Astrocyte (in vitro differentiated cells and primary cell): ENCODE data around the gene KAT2B. TPM values are rescaled to one million over a fixed set of nuclear protein-coding genes. Genes with fewer than 3 reads are reported as not detected.

ENCODE experiments used
- DNase-seq: peaks from one replicate; pipeline ENCODE4 v3.0.0-alpha.2; 2010; ENCODE audit warnings: low read depth
- FAIRE-seq: peaks from 2 replicates; lab custom pipeline; 2011; peaks lifted over from hg19 to GRCh38; lab: Jason Lieb, UNC
- H2AFZ ChIP-seq: 2 replicates; pipeline ENCODE4 v1.6.0; 2012; ENCODE audit warnings: low read depth, low read length, inconsistent platforms
- H3K27ac ChIP-seq: 2 replicates; pipeline ENCODE4 v1.5.1; 2011; ENCODE audit warnings: low read depth, low read length, inconsistent platforms
- H3K27me3 ChIP-seq: 2 replicates; pipeline ENCODE4 v1.6.0; 2011; ENCODE audit warnings: low read length, inconsistent platforms; ENCODE audit not compliant: insufficient read depth
- H3K36me3 ChIP-seq: 2 replicates; pipeline ENCODE4 v1.5.1; 2011; ENCODE audit warnings: low read length, inconsistent platforms; ENCODE audit not compliant: insufficient read depth
- H3K4me1 ChIP-seq: 2 replicates; pipeline ENCODE4 v1.5.1; 2011; ENCODE audit warnings: low read length, inconsistent platforms; ENCODE audit not compliant: insufficient read depth
- H3K4me2 ChIP-seq: 2 replicates; pipeline ENCODE4 v1.6.0; 2012; ENCODE audit warnings: low read length, inconsistent platforms
- H3K4me3 ChIP-seq: 2 replicates; pipeline ENCODE4 v1.5.1; 2011; ENCODE audit warnings: low read depth, mild to moderate bottlenecking, low read length, inconsistent platforms; ENCODE audit not compliant: insufficient read depth
- H3K79me2 ChIP-seq: 2 replicates; pipeline ENCODE4 v1.6.0; 2012; ENCODE audit warnings: mild to moderate bottlenecking, low read length, inconsistent platforms; ENCODE audit not compliant: insufficient read depth
- H3K9ac ChIP-seq: 2 replicates; pipeline ENCODE4 v1.6.0; 2012; ENCODE audit warnings: mild to moderate bottlenecking, low read length, inconsistent platforms
- H3K9me3 ChIP-seq: 2 replicates; pipeline ENCODE4 v1.5.1; 2012; ENCODE audit warnings: low read depth, mild to moderate bottlenecking, low read length, inconsistent platforms; ENCODE audit not compliant: insufficient read depth
- H4K20me1 ChIP-seq: 2 replicates; pipeline ENCODE4 v1.6.0; 2012; ENCODE audit warnings: low read length, inconsistent platforms; ENCODE audit not compliant: insufficient read depth
- H3K27ac Mint-ChIP-seq: one replicate; pipeline ENCODE4 v1.8.0; 2021; ENCODE audit warnings: mild to moderate bottlenecking, mixed read lengths; ENCODE audit not compliant: unreplicated experiment
- H3K27me3 Mint-ChIP-seq: one replicate; pipeline ENCODE4 v1.8.0; 2021; ENCODE audit warnings: low read depth, mixed read lengths; ENCODE audit not compliant: unreplicated experiment
- H3K36me3 Mint-ChIP-seq: one replicate; pipeline ENCODE4 v1.8.0; 2021; ENCODE audit warnings: low read depth, mixed read lengths; ENCODE audit not compliant: unreplicated experiment
- H3K4me1 Mint-ChIP-seq: one replicate; pipeline ENCODE4 v1.8.0; 2021; ENCODE audit warnings: low read depth, mixed read lengths; ENCODE audit not compliant: unreplicated experiment
- H3K4me3 Mint-ChIP-seq: one replicate; pipeline ENCODE4 v1.8.0; 2021; ENCODE audit warnings: mild to moderate bottlenecking, moderate library complexity, mixed read lengths; ENCODE audit not compliant: unreplicated experiment
- H3K9me3 Mint-ChIP-seq: one replicate; pipeline ENCODE4 v1.8.0; 2021; ENCODE audit warnings: mild to moderate bottlenecking, mixed read lengths; ENCODE audit not compliant: unreplicated experiment
- EZH2 ChIP-seq: IDR thresholded peaks from 2 replicates; pipeline ENCODE4 v1.6.1; 2012; ENCODE audit warnings: mild to moderate bottlenecking, low read length, inconsistent platforms; ENCODE audit not compliant: insufficient read depth
- total RNA-seq: library from RNA; stranded (reverse); gene quantifications from 2 replicates; pipeline ENCODE4 v1.2.1, GENCODE V29; 2021
- TF ChIP-seq, protein P1 (sequence below): IDR thresholded peaks from 2 replicates; pipeline ENCODE4 v1.5.1; 2011; ENCODE audit warnings: low read depth, mild to moderate bottlenecking, inconsistent platforms, low read length, moderate library complexity; ENCODE audit not compliant: insufficient read depth

KAT2B gene
- total RNA-seq, 1 donor from 2014 or later = 4.9 TPM

GRCh38 chr3:20096135-20096685 lies 56.0 kb downstream of the KAT2B start:
- Mint-ChIP-seq H3K4me1 (no peaks in the 10 kb centered on the region), H3K4me3 (no peak overlapping the region), H3K27me3 (no peaks in the 10 kb centered on the region), H3K9me3 (no peaks in the 10 kb centered on the region), H3K27ac (no peak overlapping the region), H3K36me3 (no peaks in the 10 kb centered on the region)
- no peak for FAIRE-seq
- no peaks in the 10 kb centered on the region for H3K4me1 ChIP-seq
- H3K4me3 ChIP-seq = no peak overlapping the region
- no peaks in the 10 kb centered on the region for H3K79me2 ChIP-seq
- no peaks in the 10 kb centered on the region for H3K27me3 ChIP-seq
- no peak overlapping the region for H3K9ac ChIP-seq
- no peak overlapping the region for H3K27ac ChIP-seq
- TF ChIP-seq EZH2 = no peak
- TF ChIP-seq, protein P1, sequence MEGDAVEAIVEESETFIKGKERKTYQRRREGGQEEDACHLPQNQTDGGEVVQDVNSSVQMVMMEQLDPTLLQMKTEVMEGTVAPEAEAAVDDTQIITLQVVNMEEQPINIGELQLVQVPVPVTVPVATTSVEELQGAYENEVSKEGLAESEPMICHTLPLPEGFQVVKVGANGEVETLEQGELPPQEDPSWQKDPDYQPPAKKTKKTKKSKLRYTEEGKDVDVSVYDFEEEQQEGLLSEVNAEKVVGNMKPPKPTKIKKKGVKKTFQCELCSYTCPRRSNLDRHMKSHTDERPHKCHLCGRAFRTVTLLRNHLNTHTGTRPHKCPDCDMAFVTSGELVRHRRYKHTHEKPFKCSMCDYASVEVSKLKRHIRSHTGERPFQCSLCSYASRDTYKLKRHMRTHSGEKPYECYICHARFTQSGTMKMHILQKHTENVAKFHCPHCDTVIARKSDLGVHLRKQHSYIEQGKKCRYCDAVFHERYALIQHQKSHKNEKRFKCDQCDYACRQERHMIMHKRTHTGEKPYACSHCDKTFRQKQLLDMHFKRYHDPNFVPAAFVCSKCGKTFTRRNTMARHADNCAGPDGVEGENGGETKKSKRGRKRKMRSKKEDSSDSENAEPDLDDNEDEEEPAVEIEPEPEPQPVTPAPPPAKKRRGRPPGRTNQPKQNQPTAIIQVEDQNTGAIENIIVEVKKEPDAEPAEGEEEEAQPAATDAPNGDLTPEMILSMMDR = no peak
- H3K4me2 ChIP-seq = no peak overlapping the region
- H2AFZ ChIP-seq = no peak overlapping the region
- H3K9me3 ChIP-seq = no peaks in the 10 kb centered on the region
- H3K36me3 ChIP-seq = no peaks in the 10 kb centered on the region
- DNase-seq = no peak
- no peaks in the 10 kb centered on the region for H4K20me1 ChIP-seq

GRCh38 chr3:20097015-20097414 lies 56.8 kb downstream of the KAT2B start:
- H3K9me3 ChIP-seq = no peaks in the 10 kb centered on the region
- no peaks in the 10 kb centered on the region for H3K36me3 Mint-ChIP-seq
- FAIRE-seq = no peak

GRCh38 chr3:20099060-20099459 lies 58.8 kb downstream of the KAT2B start:
- Histone ChIP-seq H3K4me3 (no peak overlapping the region), H3K9ac (no peak overlapping the region), H3K27me3 (no peaks in the 10 kb centered on the region), H2AFZ (no peak overlapping the region), H3K9me3 (no peaks in the 10 kb centered on the region), H3K27ac (no peak overlapping the region), H3K4me1 (no peaks in the 10 kb centered on the region), H3K36me3 (no peaks in the 10 kb centered on the region), H4K20me1 (no peaks in the 10 kb centered on the region), H3K79me2 (no peaks in the 10 kb centered on the region), H3K4me2 (no peak overlapping the region)
- DNase-seq = no peak
- Mint-ChIP-seq H3K9me3 (no peaks in the 10 kb centered on the region), H3K4me3 (no peak overlapping the region), H3K36me3 (no peaks in the 10 kb centered on the region), H3K27me3 (no peaks in the 10 kb centered on the region), H3K4me1 (no peaks in the 10 kb centered on the region), H3K27ac (no peak overlapping the region)
- FAIRE-seq = no peak
- no peak for TF ChIP-seq EZH2
- TF ChIP-seq, protein P1 = no peak

More at GRCh38 chr3:20097015-20097414, 56.8 kb downstream of the KAT2B start:
- no peak overlapping the region for H3K9ac ChIP-seq
- DNase-seq = no peak
- no peaks in the 10 kb centered on the region for H3K36me3 ChIP-seq
- TF ChIP-seq, protein P1 = no peak
- TF ChIP-seq EZH2 = no peak
- Mint-ChIP-seq H3K4me3 (no peak overlapping the region), H3K27ac (no peak overlapping the region), H3K4me1 (no peaks in the 10 kb centered on the region), H3K27me3 (no peaks in the 10 kb centered on the region), H3K9me3 (no peaks in the 10 kb centered on the region)
- H3K27me3 ChIP-seq = no peaks in the 10 kb centered on the region
- H3K4me1 ChIP-seq = no peaks in the 10 kb centered on the region
- no peak overlapping the region for H3K4me2 ChIP-seq
- no peaks in the 10 kb centered on the region for H4K20me1 ChIP-seq
- H3K27ac ChIP-seq = no peak overlapping the region
- H3K4me3 ChIP-seq = no peak overlapping the region
- H3K79me2 ChIP-seq = no peaks in the 10 kb centered on the region
- no peak overlapping the region for H2AFZ ChIP-seq
